Measurements from ENCODE around the gene FBXW5.

FBXW5 gene

GRCh38 chr9:136907011-136907914 lies 37.3 kb downstream of the FBXW5 start:
- no peak overlapping the region for H3K4me3 ChIP-seq (replicated peaks; ENCODE audit: low read depth, low read length)
- TF ChIP-seq CTCF (IDR thresholded peaks at IDR 0.05; ENCODE audit: low read depth, low read length, missing control alignments) = no peak
- DNase-seq (ENCODE audit: extremely low read depth, low read depth) = no peak

- DNase-seq (ENCODE audit: extremely low read depth, low read depth) = no peak
- H3K4me3 ChIP-seq (replicated peaks; ENCODE audit: low read depth, low read length) = no peak overlapping the region
- TF ChIP-seq CTCF (IDR thresholded peaks at IDR 0.05; ENCODE audit: low read depth, low read length, missing control alignments) = no peak
Measured at GRCh38 chr9:136906266-136906665, 38.3 kb downstream of the FBXW5 start.

GRCh38 chr9:136903041-136903554 lies 41.4 kb downstream of the FBXW5 start:
- DNase-seq (ENCODE audit: extremely low read depth, low read depth) = no peak
- no peak for TF ChIP-seq CTCF (IDR thresholded peaks at IDR 0.05; ENCODE audit: low read depth, low read length, missing control alignments)
- H3K4me3 ChIP-seq (replicated peaks; ENCODE audit: low read depth, low read length) = no peak overlapping the region

GRCh38 chr9:136902259-136902821 lies 42.2 kb downstream of the FBXW5 start:
- DNase-seq (ENCODE audit: extremely low read depth, low read depth) = no peak
- H3K4me3 ChIP-seq (replicated peaks; ENCODE audit: low read depth, low read length) = no peak overlapping the region
- TF ChIP-seq CTCF (IDR thresholded peaks at IDR 0.05; ENCODE audit: low read depth, low read length, missing control alignments) = no peak

- no peak for TF ChIP-seq CTCF (IDR thresholded peaks at IDR 0.05; ENCODE audit: low read depth, low read length, missing control alignments)
- no peak for DNase-seq (ENCODE audit: extremely low read depth, low read depth)
- no peak overlapping the region for H3K4me3 ChIP-seq (replicated peaks; ENCODE audit: low read depth, low read length)
Measured at GRCh38 chr9:136901516-136902258, 42.9 kb downstream of the FBXW5 start.

- DNase-seq (ENCODE audit: extremely low read depth, low read depth) = no peak
- no peak for TF ChIP-seq CTCF (IDR thresholded peaks at IDR 0.05; ENCODE audit: low read depth, low read length, missing control alignments)
- no peak overlapping the region for H3K4me3 ChIP-seq (replicated peaks; ENCODE audit: low read depth, low read length)
Measured at GRCh38 chr9:136900988-136901515, 43.5 kb downstream of the FBXW5 start.

Data from HFF-Myc (cell line).